Gastrocnemius medialis (tissue), 4 donors: ENCODE measurements around the gene BMPER. TPM values are rescaled to one million over a fixed set of nuclear protein-coding genes. Genes with fewer than 3 reads are reported as not detected.
A peak's percentile ranks its signal among the peaks of the same experiment; 100 is the strongest.

Source experiments
- ATAC-seq, 2 donors: fragments of 150-250 bp; one replicate each; pipeline ENCODE4 v1.9.1; 2016
- DNase-seq, 2 donors: peaks; one replicate each; pipeline ENCODE4 v3.0.0-alpha.2; 2019
- H3K27ac ChIP-seq, 4 donors: fragments of 200-600 bp; sonication (generic); 1 replicate in 1 of 4; 2 replicates in 3 of 4; pipeline ENCODE4 v1.5.1; 2016 to 2018; ENCODE audit warnings: mild to moderate bottlenecking in 2 of 4, moderate library complexity in 1 of 4
- H3K27me3 ChIP-seq, 3 donors: fragments of 200-600 bp; sonication (generic) in 2 of 3; 1 replicate in 1 of 3; 2 replicates in 2 of 3; pipeline versions ENCODE4 v1.5.1 to v1.6.0; 2016 to 2019; ENCODE audit warnings: mild to moderate bottlenecking in 1 of 3, moderate library complexity in 1 of 3
- H3K36me3 ChIP-seq, 2 donors: fragments of 200-600 bp; sonication (generic) in 1 of 2; one replicate each; pipeline ENCODE4 v1.5.1; 2017 to 2018
- H3K4me1 ChIP-seq, 2 donors: fragments of 200-600 bp; sonication (generic) in 1 of 2; one replicate each; pipeline ENCODE4 v1.5.1; 2016 to 2017; ENCODE audit warnings: mild to moderate bottlenecking in 2 of 2
- H3K4me3 ChIP-seq, 4 donors: fragments of 200-600 bp; sonication (generic) in 3 of 4; 1 replicate in 1 of 4; 2 replicates in 3 of 4; pipeline ENCODE4 v1.5.1; 2016 to 2019; ENCODE audit warnings: mild to moderate bottlenecking in 2 of 4
- H3K9me3 ChIP-seq, 3 donors: fragments of 200-600 bp; sonication (generic) in 2 of 3; 1 replicate in 1 of 3; 2 replicates in 2 of 3; pipeline ENCODE4 v1.5.1; 2016 to 2019
- CTCF ChIP-seq, 5 experiments: fragments of 450-650 bp in 3 of 5; fragments of 200-600 bp in 2 of 5; sonication (generic) in 2 of 5; IDR thresholded peaks in 4 of 5; conservative IDR thresholded peaks in 1 of 5; 1 replicate in 4 of 5; 2 replicates in 1 of 5; pipeline ENCODE4 v1.5.1; 2016 to 2019; ENCODE audit warnings: antibody characterized with exemption in 5 of 5, mild to moderate bottlenecking in 3 of 5, moderate library complexity in 3 of 5
- POLR2A ChIP-seq, 2 donors: fragments of 450-650 bp; IDR thresholded peaks; one replicate each; pipeline ENCODE4 v1.6.1; 2017; ENCODE audit warnings: antibody characterized with exemption in 2 of 2, mild to moderate bottlenecking in 2 of 2, moderate library complexity in 2 of 2
- in situ Hi-C, 4 donors: fragments of 200-750 bp; cut with MboI; loops; one replicate each; pipeline versions ENCODE4 v1.15.0 to v1.8.0; 2017; ENCODE audit warnings: low sequenced_read_pairs in 4 of 4
- intact Hi-C: fragments of 100-400 bp; cut with DNase I; formaldehyde crosslinking; loops from one replicate; pipeline ENCODE4 v1.15.1; 2023; ENCODE audit warnings: low total_unique reads
- total RNA-seq, 4 donors: library from RNA; depleted of rRNA; stranded (reverse); fragments of >200 nt; gene quantifications; one replicate each; pipeline versions ENCODE4 v1.1.0 to v1.2.3, GENCODE V29; 2016

The BMPER gene
- total RNA-seq, 4 donors from 2014 or later = 1.7 to 11.0 (median 4.5) TPM

- H3K27ac ChIP-seq = no peak overlapping the region
- no peaks in the 10 kb centered on the region for H3K36me3 ChIP-seq
- H3K4me3 ChIP-seq = no peak overlapping the region
- DNase-seq (no peak), ATAC-seq (no peak)
- no peaks in the 10 kb centered on the region for H3K9me3 ChIP-seq
- intact Hi-C loops (no loop called here), in situ Hi-C loops (loop anchor here in 1 of 4 donors (25.0 kb wide), 1 partner anchor 172 kb away; no protein-coding TSS in a partner anchor)
- H3K27me3 ChIP-seq = no peaks in the 10 kb centered on the region
- TF ChIP-seq POLR2A (IDR thresholded peaks at IDR 0.05) (no peak), CTCF (IDR thresholded peaks at IDR 0.05 in 4 of 5, conservative IDR thresholded peaks at IDR 0.05 in 1 of 5) (no peak)
- peaks cover 11 to 22% of the 10 kb centered on the region in 2 donors for H3K4me1 ChIP-seq
Measured at GRCh38 chr7:34140066-34140465, 234.7 kb downstream of the BMPER start.

- no peak overlapping the region for H3K4me3 ChIP-seq
- TF ChIP-seq CTCF (IDR thresholded peaks at IDR 0.05 in 4 of 5, conservative IDR thresholded peaks at IDR 0.05 in 1 of 5) (no peak), POLR2A (IDR thresholded peaks at IDR 0.05) (no peak)
- in situ Hi-C loops = loop anchor here in 1 of 4 donors (25.0 kb wide), 1 partner anchor 169 kb away; no protein-coding TSS in a partner anchor
- H3K27me3 ChIP-seq = no peaks in the 10 kb centered on the region
- DNase-seq = no peak
- H3K4me1 ChIP-seq = peaks cover 15 to 18% of the 10 kb centered on the region in 2 donors
- no peaks in the 10 kb centered on the region for H3K9me3 ChIP-seq
- no peak overlapping the region for H3K27ac ChIP-seq
- intact Hi-C loops = no loop called here
- H3K36me3 ChIP-seq = no peaks in the 10 kb centered on the region
- no peak for ATAC-seq
Measured at GRCh38 chr7:34143402-34143801, 238.1 kb downstream of the BMPER start.

- H3K36me3 ChIP-seq = no peaks in the 10 kb centered on the region
- peak overlapping the region in 2 of 4 donors; percentile 5 to 39 for H3K27ac ChIP-seq
Measured at GRCh38 chr7:34145603-34146002, 240.3 kb downstream of the BMPER start.

GRCh38 chr7:34153656-34154270 lies 248.4 kb downstream of the BMPER start:
- H3K36me3 ChIP-seq = no peaks in the 10 kb centered on the region
- no peaks in the 10 kb centered on the region for H3K27me3 ChIP-seq
- ATAC-seq = no peak
- peaks cover 36 to 45% of the 10 kb centered on the region in 2 donors for H3K4me1 ChIP-seq
- TF ChIP-seq CTCF (IDR thresholded peaks at IDR 0.05 in 4 of 5, conservative IDR thresholded peaks at IDR 0.05 in 1 of 5) (no peak), POLR2A (IDR thresholded peaks at IDR 0.05) (no peak)
- no peak overlapping the region for H3K27ac ChIP-seq
- no peak overlapping the region for H3K4me3 ChIP-seq
- in situ Hi-C loops = loop anchor here in 1 of 4 donors (10.0 kb wide), 1 partner anchor 59 kb away; no protein-coding TSS in a partner anchor
- H3K9me3 ChIP-seq = no peaks in the 10 kb centered on the region
- DNase-seq = no peak
- intact Hi-C loops = no loop called here

More at GRCh38 chr7:34145603-34146002, 240.3 kb downstream of the BMPER start:
- TF ChIP-seq POLR2A (IDR thresholded peaks at IDR 0.05) = no peak
- TF ChIP-seq CTCF (IDR thresholded peaks at IDR 0.05 in 4 of 5, conservative IDR thresholded peaks at IDR 0.05 in 1 of 5) = no peak
- intact Hi-C loops (no loop called here), in situ Hi-C loops (loop anchor here in 1 of 4 donors (25.0 kb wide), 1 partner anchor 167 kb away; no protein-coding TSS in a partner anchor)
- no peak overlapping the region for H3K4me3 ChIP-seq
- DNase-seq = no peak
- H3K27me3 ChIP-seq = no peaks in the 10 kb centered on the region
- peak; percentile 89 to 94 for ATAC-seq
- peaks cover 15 to 18% of the 10 kb centered on the region in 2 donors for H3K4me1 ChIP-seq
- no peaks in the 10 kb centered on the region for H3K9me3 ChIP-seq
